Heart left ventricle (tissue), 16 donors: Measurements from ENCODE around the gene TBKBP1. TPM values are rescaled to one million over a fixed set of nuclear protein-coding genes. Genes with fewer than 3 reads are reported as not detected.

Source experiments
- ATAC-seq, 4 donors: fragments of 200-7000 bp; cut with Tn5 transposase; one replicate each; pipeline ENCODE4 v1.9.1; 2020 to 2022; ENCODE audit warnings: moderate library complexity in 4 of 4, mild to moderate bottlenecking in 3 of 4, moderate number of reproducible peaks in 1 of 4
- DNase-seq, 5 donors: peaks; one replicate each; pipeline ENCODE4 v3.0.0-alpha.2; 2020
- H3K27ac ChIP-seq, 12 donors: fragments of 200-600 bp; sonication (generic) in 4 of 12; one replicate each; pipeline versions ENCODE4 v1.5.0 to v1.8.0; 2016 to 2022; ENCODE audit warnings: mild to moderate bottlenecking in 2 of 12
- H3K27me3 ChIP-seq, 9 donors: fragments of 200-600 bp; sonication (generic) in 2 of 9; one replicate each; pipeline versions ENCODE4 v1.5.1 to v1.8.0; 2016 to 2022; ENCODE audit warnings: mild to moderate bottlenecking in 3 of 9
- H3K36me3 ChIP-seq, 9 donors: fragments of 200-600 bp; sonication (generic) in 2 of 9; one replicate each; pipeline versions ENCODE4 v1.5.0 to v1.8.0; 2018 to 2022; ENCODE audit warnings: mild to moderate bottlenecking in 2 of 9
- H3K4me1 ChIP-seq, 12 donors: fragments of 200-600 bp; sonication (generic) in 4 of 12; one replicate each; pipeline versions ENCODE4 v1.5.0 to v1.8.0; 2016 to 2022; ENCODE audit warnings: mild to moderate bottlenecking in 3 of 12
- H3K4me3 ChIP-seq, 12 donors: fragments of 200-600 bp; sonication (generic) in 4 of 12; one replicate each; pipeline versions ENCODE4 v1.5.0 to v1.8.0; 2017 to 2022; ENCODE audit warnings: mild to moderate bottlenecking in 9 of 12, moderate library complexity in 4 of 12
- H3K9me3 ChIP-seq, 12 donors: fragments of 200-600 bp; sonication (generic) in 4 of 12; one replicate each; pipeline versions ENCODE4 v1.5.0 to v1.8.0; 2016 to 2022; ENCODE audit warnings: mild to moderate bottlenecking in 1 of 12
- POLR2A ChIP-seq, 2 donors: fragments of 450-650 bp; IDR thresholded peaks; one replicate each; pipeline ENCODE4 v1.6.1; 2017; ENCODE audit warnings: antibody characterized with exemption in 2 of 2, mild to moderate bottlenecking in 2 of 2, moderate library complexity in 2 of 2
- WGBS, 4 donors: extraction: QIAGEN DNeasy Blood & Tissue Kit in 2 of 4; methylation state at CpG; one replicate each; pipeline versions ENCODE4 v1.1.5 to v1.1.7; 2013 to 2018; 5-methylcytosine and 5-hydroxymethylcytosine counted together
- intact Hi-C, 10 donors: fragments of 100-400 bp; cut with DNase I; formaldehyde crosslinking; loops; one replicate each; pipeline versions ENCODE4 v1.11.1 to v1.14.2; 2022
- polyA plus RNA-seq, 2 donors: library from polyadenylated mRNA; stranded (reverse); fragments of 200-250 nt; gene quantifications; one replicate each; pipeline ENCODE4 v1.2.3, GENCODE V29; 2013
- total RNA-seq, 9 donors: library from RNA; depleted of rRNA in 2 of 9; stranded (reverse); fragments of >200 nt in 2 of 9; fragmentation: NEBNext Ultra II Directional in 3 of 9; extraction: Animal tissue kit (Norgen Biotek cat#: 25700) in 3 of 9; gene quantifications; one replicate each; pipeline versions ENCODE4 v1.1.0 to v1.2.4, GENCODE V29; 2016 to 2023
- TF ChIP-seq, protein P1 (sequence below), 12 donors: fragments of 200-600 bp; sonication (generic) in 4 of 12; IDR thresholded peaks; one replicate each; pipeline versions ENCODE4 v1.5.0 to v1.8.0; 2018 to 2022; ENCODE audit warnings: antibody characterized with exemption in 12 of 12, mild to moderate bottlenecking in 5 of 12
- donor health status: ischemic (EF 13 %, LVEDD 7.1; RV severe dilation, severe dysfunction).
- donor health status: healthy with polysubstance abuse.
- donor health status: DM: no; HTN: yes; CAD: no.
- donor health status: DM: no; HTN: no; CAD: no.
- donor health status: ischemic (EF 25% LVEDD 6.9; RV normal size, moderate dysfunction).
- donor health status: ischemic (EF 25% LVEDD 5.7; RV mildly dilated, moderate dysfunction).
- donor health status: healthy.
- donor health status: DM: yes; HTN: yes; CAD: no.
- donor health status: ischemic (EF 35%, LVEDD 5.7; RV mildly dilated, moderate dysfunction).
- donor health status: nonischemic (EF 11% LVEDD 7.7; RV severe dilation, severe dysfunction).
- donor health status: DM: yes; HTN: yes; CAD: no.
- donor health status: PGD.
- donor health status: ischemic (EF 29% LVEDD 5.4; RV normal size, mild dysfunction).
- donor health status: nonischemic (EF 23%, LVEDD 6.1; RV moderate dilation, normal function).

Gene TBKBP1
- total and polyA plus RNA-seq, 11 donors: 11.3 to 24.8 (median 13.4) TPM

DNA sequence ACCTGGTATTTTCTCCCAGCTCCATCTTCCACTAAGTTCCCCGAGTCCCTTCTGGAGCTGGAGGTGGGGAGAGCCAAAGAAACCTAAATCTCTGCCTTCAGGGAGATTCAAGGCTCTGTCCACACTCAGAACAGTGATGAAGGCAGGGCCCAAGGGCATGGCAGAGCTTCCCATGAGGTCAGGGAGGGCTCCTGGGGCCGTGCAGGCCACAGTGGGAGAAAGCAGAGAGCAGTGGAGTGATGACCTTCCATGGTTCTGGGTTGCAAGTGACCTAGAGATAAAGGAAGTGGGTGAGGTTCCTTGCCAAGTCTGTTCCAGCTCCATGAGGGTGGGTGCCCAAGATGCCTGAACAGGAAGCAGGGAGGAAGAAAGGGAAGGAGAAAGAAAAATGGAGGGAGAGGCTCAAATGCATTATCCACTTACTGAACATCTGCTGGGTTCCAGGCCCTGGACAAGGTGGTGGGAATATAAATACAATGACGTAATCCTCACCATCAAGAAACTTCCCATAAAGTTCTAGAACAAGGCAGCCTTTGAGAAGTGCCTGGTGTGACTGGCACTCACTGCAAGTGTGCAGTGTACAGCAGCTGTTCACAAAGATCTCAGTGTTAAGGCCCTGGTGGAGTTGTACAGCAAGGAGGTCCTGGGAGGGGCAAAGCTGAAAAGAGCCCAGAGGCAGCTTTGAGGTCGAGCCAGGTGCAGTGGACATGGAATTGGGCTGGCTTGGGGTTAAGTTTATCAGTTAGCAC, 13.3 kb downstream of the TBKBP1 start:
- peak in 1 of 4 donors; percentile 5 for ATAC-seq

DNA sequence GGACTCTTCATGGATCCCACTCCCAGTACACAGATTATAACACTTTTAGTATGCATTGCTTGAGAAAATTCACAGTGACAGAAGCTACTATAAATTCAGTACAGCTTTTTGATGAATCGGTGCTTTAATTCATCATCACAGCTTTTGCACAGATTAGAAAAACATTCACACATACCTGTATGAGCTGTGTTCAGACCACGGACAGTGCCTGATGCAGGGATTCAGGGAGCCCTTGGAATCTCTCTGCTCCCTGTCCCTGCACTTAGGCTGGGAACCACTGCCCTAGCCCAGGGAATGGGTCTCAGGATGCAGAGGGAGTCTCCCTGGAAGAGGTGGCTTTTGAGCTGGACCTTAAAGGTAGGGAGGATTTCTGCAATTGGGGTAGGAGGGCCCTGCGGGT, 13.9 kb downstream of the TBKBP1 start:
- H3K4me3 ChIP-seq: peak overlapping the region in 8 of 12 donors; percentile 17 to 59 (median 37)

More for the DNA sequence above, 13.3 kb downstream of the TBKBP1 start:
- peaks cover 0 to 26% (median 19%) of the 10 kb centered on the region in 9 donors for H3K36me3 ChIP-seq
- no peak for TF ChIP-seq POLR2A (IDR thresholded peaks at IDR 0.05)
- TF ChIP-seq, protein P1, sequence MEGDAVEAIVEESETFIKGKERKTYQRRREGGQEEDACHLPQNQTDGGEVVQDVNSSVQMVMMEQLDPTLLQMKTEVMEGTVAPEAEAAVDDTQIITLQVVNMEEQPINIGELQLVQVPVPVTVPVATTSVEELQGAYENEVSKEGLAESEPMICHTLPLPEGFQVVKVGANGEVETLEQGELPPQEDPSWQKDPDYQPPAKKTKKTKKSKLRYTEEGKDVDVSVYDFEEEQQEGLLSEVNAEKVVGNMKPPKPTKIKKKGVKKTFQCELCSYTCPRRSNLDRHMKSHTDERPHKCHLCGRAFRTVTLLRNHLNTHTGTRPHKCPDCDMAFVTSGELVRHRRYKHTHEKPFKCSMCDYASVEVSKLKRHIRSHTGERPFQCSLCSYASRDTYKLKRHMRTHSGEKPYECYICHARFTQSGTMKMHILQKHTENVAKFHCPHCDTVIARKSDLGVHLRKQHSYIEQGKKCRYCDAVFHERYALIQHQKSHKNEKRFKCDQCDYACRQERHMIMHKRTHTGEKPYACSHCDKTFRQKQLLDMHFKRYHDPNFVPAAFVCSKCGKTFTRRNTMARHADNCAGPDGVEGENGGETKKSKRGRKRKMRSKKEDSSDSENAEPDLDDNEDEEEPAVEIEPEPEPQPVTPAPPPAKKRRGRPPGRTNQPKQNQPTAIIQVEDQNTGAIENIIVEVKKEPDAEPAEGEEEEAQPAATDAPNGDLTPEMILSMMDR (IDR thresholded peaks at IDR 0.05): no peak
- H3K27ac ChIP-seq: peak overlapping the region in 8 of 12 donors; percentile 13 to 67 (median 41)
- no peaks in the 10 kb centered on the region for H3K27me3 ChIP-seq
- peak in 2 of 5 donors; percentile 25 to 44 for DNase-seq
- intact Hi-C loops: loop anchor here in 2 of 10 donors (10.0 kb wide), 2 partner anchors 78 to 88 kb away; no protein-coding TSS in a partner anchor
- no peaks in the 10 kb centered on the region for H3K9me3 ChIP-seq
- H3K4me3 ChIP-seq: no peak overlapping the region
- peaks cover 0 to 65% (median 24%) of the 10 kb centered on the region in 12 donors for H3K4me1 ChIP-seq
- WGBS, 4 donors: 64 to 70% (median 66%) methylated on average over 4 of the region's 4 CpGs

DNA sequence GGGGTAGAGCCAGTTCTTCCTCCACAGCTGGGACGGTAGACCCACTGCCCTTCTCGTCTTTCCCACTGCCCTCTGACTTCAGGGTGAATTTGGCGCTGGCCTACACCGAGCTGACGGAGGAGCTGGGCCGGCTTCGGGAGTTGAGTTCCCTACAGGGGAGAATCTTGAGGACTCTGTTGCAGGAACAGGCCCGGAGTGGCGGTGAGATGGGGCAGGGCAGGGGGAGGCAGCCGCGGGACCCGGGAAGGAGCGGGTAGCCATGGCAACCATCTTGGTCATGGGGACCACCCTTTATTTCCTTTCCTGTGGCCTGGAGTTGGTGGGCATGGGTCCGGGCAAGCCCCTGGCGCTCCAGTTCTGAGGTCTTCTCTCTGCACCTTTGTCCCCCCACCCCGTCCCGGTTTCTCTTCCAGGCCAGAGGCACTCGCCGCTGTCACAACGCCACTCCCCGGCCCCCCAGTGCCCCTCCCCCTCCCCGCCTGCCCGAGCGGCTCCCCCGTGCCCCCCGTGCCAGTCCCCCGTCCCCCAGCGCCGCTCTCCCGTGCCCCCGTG, 14.4 kb downstream of the TBKBP1 start:
- 57 to 76% (median 62%) methylated on average over 22 to 31 of the region's 31 CpGs for WGBS, 4 donors
- Histone ChIP-seq H3K27me3 (no peaks in the 10 kb centered on the region), H3K36me3 (peaks cover 0 to 26% (median 19%) of the 10 kb centered on the region in 9 donors), H3K9me3 (no peaks in the 10 kb centered on the region), H3K27ac (peak overlapping the region in 3 of 12 donors; percentile 12 to 67 (median 62)), H3K4me1 (peaks cover 0 to 60% (median 24%) of the 10 kb centered on the region in 12 donors), H3K4me3 (peak overlapping the region in 11 of 12 donors; percentile 8 to 59 (median 34))
- DNase-seq: peak in 2 of 5 donors; percentile 17 to 49
- intact Hi-C loops: loop anchor here in 2 of 10 donors (10.0 kb wide), 2 partner anchors 76 to 86 kb away; no protein-coding TSS in a partner anchor
- no peak for ATAC-seq
- no peak for TF ChIP-seq POLR2A (IDR thresholded peaks at IDR 0.05)
- TF ChIP-seq, protein P1 (IDR thresholded peaks at IDR 0.05): no peak

More for the DNA sequence above, 13.9 kb downstream of the TBKBP1 start:
- peak overlapping the region in 2 of 12 donors; percentile 12 to 67 for H3K27ac ChIP-seq
- peak in 1 of 5 donors; percentile 0 for DNase-seq
- H3K27me3 ChIP-seq: no peaks in the 10 kb centered on the region
- peaks cover 0 to 65% (median 24%) of the 10 kb centered on the region in 12 donors for H3K4me1 ChIP-seq
- no peak for ATAC-seq
- intact Hi-C loops: loop anchor here in 2 of 10 donors (10.0 kb wide), 2 partner anchors 77 to 87 kb away; no protein-coding TSS in a partner anchor
- peaks cover 0 to 26% (median 19%) of the 10 kb centered on the region in 9 donors for H3K36me3 ChIP-seq
- TF ChIP-seq, protein P1 (IDR thresholded peaks at IDR 0.05): no peak
- no peak for TF ChIP-seq POLR2A (IDR thresholded peaks at IDR 0.05)
- 78 to 86% (median 84%) methylated on average over 3 of the region's 3 CpGs for WGBS, 4 donors
- no peaks in the 10 kb centered on the region for H3K9me3 ChIP-seq
